Brain pericyte (primary cell): ENCODE data around the gene NLGN1.

Experiments used
- DNase-seq: peaks from one replicate; pipeline ENCODE4 v3.0.0-alpha.2; 2012; ENCODE audit warnings: low read depth, low spot score

NLGN1 gene

GRCh38 chr3:173839859-173840258 is 442.3 kb downstream of the NLGN1 start:
- no peak for DNase-seq

GRCh38 chr3:173841334-173841733 is 443.8 kb downstream of the NLGN1 start:
- no peak for DNase-seq

GRCh38 chr3:173843060-173843459 is 445.5 kb downstream of the NLGN1 start:
- no peak for DNase-seq

GRCh38 chr3:173846584-173846983 is 449.0 kb downstream of the NLGN1 start:
- DNase-seq, result no peak

- DNase-seq, result no peak
These were observed 451.9 kb downstream of the NLGN1 start for GRCh38 chr3:173849489-173849888.

- no peak for DNase-seq
These were observed 459.6 kb downstream of the NLGN1 start for GRCh38 chr3:173857154-173857553.

- no peak for DNase-seq
These were observed 465.2 kb downstream of the NLGN1 start for GRCh38 chr3:173862701-173863100.

- no peak for DNase-seq
These were observed 466.0 kb downstream of the NLGN1 start for GRCh38 chr3:173863551-173863950.

GRCh38 chr3:173865900-173866498 is 468.5 kb downstream of the NLGN1 start:
- no peak for DNase-seq

GRCh38 chr3:173869766-173870165 is 472.2 kb downstream of the NLGN1 start:
- DNase-seq, result no peak

- DNase-seq, result no peak
These were observed 473.4 kb downstream of the NLGN1 start for GRCh38 chr3:173870976-173871375.

GRCh38 chr3:173875790-173876189 is 478.2 kb downstream of the NLGN1 start:
- DNase-seq, result no peak

- no peak for DNase-seq
These were observed 478.9 kb downstream of the NLGN1 start for GRCh38 chr3:173876476-173876875.

GRCh38 chr3:173887888-173888287 is 490.3 kb downstream of the NLGN1 start:
- DNase-seq, result no peak

GRCh38 chr3:173889596-173889995 is 492.1 kb downstream of the NLGN1 start:
- DNase-seq, result no peak

GRCh38 chr3:173890091-173890490 is 492.5 kb downstream of the NLGN1 start:
- DNase-seq, result no peak

- no peak for DNase-seq
These were observed 493.9 kb downstream of the NLGN1 start for GRCh38 chr3:173891272-173892100.

- no peak for DNase-seq
These were observed 495.0 kb downstream of the NLGN1 start for GRCh38 chr3:173892547-173892946.

- DNase-seq, result no peak
These were observed 495.5 kb downstream of the NLGN1 start for GRCh38 chr3:173893066-173893465.

GRCh38 chr3:173893835-173894234 is 496.3 kb downstream of the NLGN1 start:
- DNase-seq, result no peak

GRCh38 chr3:173897631-173898030 is 500.1 kb downstream of the NLGN1 start:
- no peak for DNase-seq

GRCh38 chr3:173901649-173902048 is 504.1 kb downstream of the NLGN1 start:
- no peak for DNase-seq

- no peak for DNase-seq
These were observed 504.9 kb downstream of the NLGN1 start for GRCh38 chr3:173902401-173902800.
